Upper lobe of right lung (tissue), 1 donor: ENCODE measurements around the gene MAP3K3. TPM values are rescaled to one million over a fixed set of nuclear protein-coding genes. Genes with fewer than 3 reads are reported as not detected.

Experiments used
- ATAC-seq: fragments of 200-7000 bp; cut with Tn5 transposase; one replicate; pipeline ENCODE4 v1.9.1; 2020; ENCODE audit warnings: mild to moderate bottlenecking, moderate library complexity
- DNase-seq: peaks from one replicate; pipeline ENCODE4 v3.0.0-alpha.2; 2020
- H3K27ac ChIP-seq: fragments of 200-600 bp; one replicate; pipeline ENCODE4 v1.8.0; 2022
- H3K27me3 ChIP-seq: fragments of 200-600 bp; one replicate; pipeline ENCODE4 v1.8.0; 2022; ENCODE audit warnings: mild to moderate bottlenecking
- H3K36me3 ChIP-seq: fragments of 200-600 bp; one replicate; pipeline ENCODE4 v1.8.0; 2022
- H3K4me1 ChIP-seq: fragments of 200-600 bp; one replicate; pipeline ENCODE4 v1.8.0; 2022
- H3K4me3 ChIP-seq: fragments of 200-600 bp; one replicate; pipeline ENCODE4 v1.8.0; 2022; ENCODE audit warnings: mild to moderate bottlenecking
- H3K9me3 ChIP-seq: fragments of 200-600 bp; one replicate; pipeline ENCODE4 v1.8.0; 2022
- CTCF ChIP-seq: fragments of 200-600 bp; IDR thresholded peaks from one replicate; pipeline ENCODE4 v1.8.0; 2022; ENCODE audit warnings: antibody characterized with exemption
- intact Hi-C: fragments of 100-400 bp; cut with DNase I; formaldehyde crosslinking; loops from one replicate; pipeline ENCODE4 v1.11.0; 2022
- total RNA-seq: library from RNA; stranded (reverse); fragmentation: NEBNext Ultra II Directional; extraction: Animal tissue kit (Norgen Biotek cat#: 25700); gene quantifications from one replicate; pipeline ENCODE4 v1.2.1, GENCODE V29; 2021
- donor health status: DM: no; HTN: yes; CAD: no; lungs with severe emphysema.

Gene MAP3K3
- total RNA-seq, 1 donor from 2014 or later: 57.5 TPM

GRCh38 chr17:63694229-63694949, 72.2 kb downstream of the MAP3K3 start:
- Histone ChIP-seq H3K4me3 (no peak overlapping the region), H3K4me1 (peaks cover 17% of the 10 kb centered on the region), H3K9me3 (no peaks in the 10 kb centered on the region), H3K36me3 (peaks cover 54% of the 10 kb centered on the region), H3K27ac (no peak overlapping the region), H3K27me3 (no peaks in the 10 kb centered on the region)
- DNase-seq (no peak), ATAC-seq (no peak)
- intact Hi-C loops: no loop called here
- no peak for TF ChIP-seq CTCF

GRCh38 chr17:63694950-63695773, 72.9 kb downstream of the MAP3K3 start:
- intact Hi-C loops: no loop called here
- DNase-seq (no peak), ATAC-seq (no peak)
- Histone ChIP-seq H3K9me3 (no peaks in the 10 kb centered on the region), H3K27ac (no peak overlapping the region), H3K4me1 (peaks cover 17% of the 10 kb centered on the region), H3K4me3 (no peak overlapping the region), H3K27me3 (no peaks in the 10 kb centered on the region), H3K36me3 (peaks cover 47% of the 10 kb centered on the region)
- no peak for TF ChIP-seq CTCF

GRCh38 chr17:63695889-63696288, 73.7 kb downstream of the MAP3K3 start:
- peaks cover 17% of the 10 kb centered on the region for H3K4me1 ChIP-seq

GRCh38 chr17:63696381-63696961, 74.3 kb downstream of the MAP3K3 start:
- Histone ChIP-seq H3K36me3 (peaks cover 34% of the 10 kb centered on the region), H3K9me3 (no peaks in the 10 kb centered on the region), H3K4me3 (no peak overlapping the region), H3K4me1 (peaks cover 23% of the 10 kb centered on the region), H3K27me3 (no peaks in the 10 kb centered on the region), H3K27ac (peak overlapping the region; percentile 25)
- intact Hi-C loops: no loop called here
- TF ChIP-seq CTCF: peak; percentile 43
- DNase-seq (no peak), ATAC-seq (peak; percentile 1)

More at GRCh38 chr17:63695889-63696288, 73.7 kb downstream of the MAP3K3 start:
- Histone ChIP-seq H3K4me3 (no peak overlapping the region), H3K27me3 (no peaks in the 10 kb centered on the region), H3K27ac (no peak overlapping the region), H3K36me3 (peaks cover 39% of the 10 kb centered on the region), H3K9me3 (no peaks in the 10 kb centered on the region)
- ATAC-seq: no peak
- no peak for DNase-seq
- intact Hi-C loops: no loop called here
- no peak for TF ChIP-seq CTCF

- Histone ChIP-seq H3K4me3 (peak overlapping the region; percentile 57), H3K4me1 (peaks cover 28% of the 10 kb centered on the region), H3K36me3 (peaks cover 22% of the 10 kb centered on the region), H3K27me3 (no peaks in the 10 kb centered on the region), H3K9me3 (no peaks in the 10 kb centered on the region), H3K27ac (peak overlapping the region; percentile 82)
- peak; percentile 59 for TF ChIP-seq CTCF
- ATAC-seq (peak; percentile 65), DNase-seq (peak; percentile 81)
- intact Hi-C loops: no loop called here
These were observed 75.4 kb downstream of the MAP3K3 start for GRCh38 chr17:63697341-63698286.
